GM12873 (cell line): ENCODE measurements around the gene TNFRSF25.

ENCODE experiments used
- TF ChIP-seq, protein P1 (sequence below): IDR thresholded peaks from 2 replicates; pipeline ENCODE4 v1.5.1; 2012; ENCODE audit warnings: low read depth, mild to moderate bottlenecking, moderate library complexity, low read length, control low read depth; ENCODE audit not compliant: insufficient read depth; ENCODE audit errors: missing control alignments

The TNFRSF25 gene

GRCh38 chr1:6459850-6460265, 6.1 kb downstream of the TNFRSF25 start:
- TF ChIP-seq, protein P1, sequence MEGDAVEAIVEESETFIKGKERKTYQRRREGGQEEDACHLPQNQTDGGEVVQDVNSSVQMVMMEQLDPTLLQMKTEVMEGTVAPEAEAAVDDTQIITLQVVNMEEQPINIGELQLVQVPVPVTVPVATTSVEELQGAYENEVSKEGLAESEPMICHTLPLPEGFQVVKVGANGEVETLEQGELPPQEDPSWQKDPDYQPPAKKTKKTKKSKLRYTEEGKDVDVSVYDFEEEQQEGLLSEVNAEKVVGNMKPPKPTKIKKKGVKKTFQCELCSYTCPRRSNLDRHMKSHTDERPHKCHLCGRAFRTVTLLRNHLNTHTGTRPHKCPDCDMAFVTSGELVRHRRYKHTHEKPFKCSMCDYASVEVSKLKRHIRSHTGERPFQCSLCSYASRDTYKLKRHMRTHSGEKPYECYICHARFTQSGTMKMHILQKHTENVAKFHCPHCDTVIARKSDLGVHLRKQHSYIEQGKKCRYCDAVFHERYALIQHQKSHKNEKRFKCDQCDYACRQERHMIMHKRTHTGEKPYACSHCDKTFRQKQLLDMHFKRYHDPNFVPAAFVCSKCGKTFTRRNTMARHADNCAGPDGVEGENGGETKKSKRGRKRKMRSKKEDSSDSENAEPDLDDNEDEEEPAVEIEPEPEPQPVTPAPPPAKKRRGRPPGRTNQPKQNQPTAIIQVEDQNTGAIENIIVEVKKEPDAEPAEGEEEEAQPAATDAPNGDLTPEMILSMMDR, result no peak

GRCh38 chr1:6456800-6457466, 9.0 kb downstream of the TNFRSF25 start:
- TF ChIP-seq, protein P1, result no peak

- TF ChIP-seq, protein P1, result no peak
Measured at GRCh38 chr1:6454856-6455751, 10.9 kb downstream of the TNFRSF25 start.

GRCh38 chr1:6450943-6451373, 15.0 kb downstream of the TNFRSF25 start:
- TF ChIP-seq, protein P1, result no peak

- TF ChIP-seq, protein P1, result no peak
Measured at GRCh38 chr1:6450005-6450450, 15.9 kb downstream of the TNFRSF25 start.

DNA sequence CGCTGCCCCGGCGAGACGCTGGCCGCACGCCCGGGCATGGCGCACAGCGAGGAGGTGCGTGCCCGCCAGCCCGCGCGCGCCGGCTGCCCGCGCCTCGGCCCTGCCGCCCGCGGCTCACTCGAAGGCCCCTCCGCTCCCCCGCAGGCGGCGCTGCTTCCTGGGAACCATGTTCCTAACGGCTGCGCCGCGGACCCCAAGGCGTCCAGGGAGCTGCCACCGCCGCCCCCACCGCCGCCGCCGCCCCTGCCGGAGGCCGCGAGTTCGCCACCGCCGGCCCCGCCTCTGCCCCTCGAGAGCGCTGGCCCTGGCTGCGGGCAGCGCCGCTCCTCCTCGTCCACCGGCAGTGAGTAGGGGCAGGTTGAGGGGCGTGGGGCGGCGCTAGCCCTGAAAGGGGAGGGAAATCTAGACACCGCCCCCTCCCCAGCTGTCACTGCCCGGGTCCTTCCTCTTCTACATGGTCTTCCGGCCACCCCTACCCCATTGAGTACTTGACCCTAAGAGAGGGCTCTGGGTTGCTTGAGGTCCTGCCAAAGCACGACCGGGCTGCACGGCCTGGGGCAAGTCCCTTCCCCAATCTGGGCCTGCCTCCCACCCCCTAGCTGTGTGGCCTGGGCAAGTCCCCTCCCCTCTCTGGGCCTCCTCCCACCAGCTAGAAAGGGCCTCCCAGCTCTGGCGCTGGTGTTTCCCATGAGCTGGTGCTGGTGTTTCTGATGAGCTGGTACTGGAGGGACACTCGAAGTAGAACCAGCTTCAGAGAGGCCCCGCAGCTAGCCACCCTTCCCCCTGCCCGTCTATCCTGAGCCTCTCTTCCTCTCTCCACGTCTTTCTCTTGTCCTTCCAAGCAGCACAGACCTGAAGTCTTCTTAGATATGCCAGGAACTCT, 17.0 kb downstream of the TNFRSF25 start:
- TF ChIP-seq, protein P1, result no peak
